HEK293 (cell line): ENCODE data around the gene SLC10A4.

Experiments used
- CTCF ChIA-PET: fragments of 350-600 bp; formaldehyde crosslinking; extraction: SDS; loops from one replicate; lab custom pipeline; 2021; ENCODE audit warnings: antibody characterized with exemption; lab: Yijun Ruan, JAX
- POLR2A ChIA-PET: fragments of 300-600 bp; formaldehyde crosslinking; extraction: SDS; loops from one replicate; lab custom pipeline; 2020; ENCODE audit warnings: antibody characterized with exemption, inconsistent platforms; lab: Yijun Ruan, JAX
- H3K27ac ChIP-seq: fragments of 200-500 bp; sonication (Bioruptor generic); 2 replicates; pipeline ENCODE4 v1.5.1; 2014; ENCODE audit warnings: low read depth, low read length, control low read depth, inconsistent platforms; ENCODE audit errors: extremely low read depth
- H3K36me3 ChIP-seq, 2 experiments: fragments of 200-500 bp in 1 of 2; sonication (Bioruptor generic) in 1 of 2; 1 replicate in 1 of 2; 2 replicates in 1 of 2; pipeline ENCODE4 v1.5.1; 2014 to 2017; ENCODE audit warnings: inconsistent platforms in 2 of 2, low read length in 2 of 2; ENCODE audit not compliant: control insufficient read depth in 2 of 2, insufficient read depth in 1 of 2
- H3K4me1 ChIP-seq: fragments of 200-500 bp; sonication (Bioruptor generic); 2 replicates; pipeline ENCODE4 v1.5.1; 2014; ENCODE audit warnings: mild to moderate bottlenecking, low read length, inconsistent platforms; ENCODE audit not compliant: control insufficient read depth, insufficient read depth
- H3K4me3 ChIP-seq: 2 replicates; pipeline ENCODE4 v1.5.1; 2011; ENCODE audit warnings: low read depth, mild to moderate bottlenecking, control low read depth, low read length, moderate library complexity
- H3K9me3 ChIP-seq: fragments of 200-500 bp; sonication (Bioruptor generic); 2 replicates; pipeline ENCODE4 v1.5.1; 2014; ENCODE audit warnings: low read depth, low read length, inconsistent platforms; ENCODE audit not compliant: control insufficient read depth, insufficient read depth
- EGR2 ChIP-seq: fragments of 450-650 bp; formaldehyde crosslinking; IDR thresholded peaks from 2 replicates; pipeline ENCODE4 v1.5.1; 2016; ENCODE audit warnings: low read depth, missing biosample characterization, missing genetic modification characterization
- GFI1B ChIP-seq: fragments of 450-650 bp; formaldehyde crosslinking; IDR thresholded peaks from 2 replicates; pipeline ENCODE4 v1.5.1; 2016; ENCODE audit warnings: missing biosample characterization, missing genetic modification characterization
- GLIS1 ChIP-seq: fragments of 450-650 bp; formaldehyde crosslinking; IDR thresholded peaks from 2 replicates; pipeline ENCODE4 v1.5.1; 2016; ENCODE audit warnings: missing biosample characterization, missing genetic modification characterization
- KLF10 ChIP-seq: fragments of 450-650 bp; IDR thresholded peaks from 2 replicates; pipeline ENCODE4 v1.5.1; 2018; ENCODE audit warnings: missing biosample characterization, mild to moderate bottlenecking, missing genetic modification characterization
- KLF8 ChIP-seq: fragments of 450-650 bp; formaldehyde crosslinking; IDR thresholded peaks from 2 replicates; pipeline ENCODE4 v1.5.1; 2016; ENCODE audit warnings: missing biosample characterization, missing genetic modification characterization
- PRDM6 ChIP-seq: fragments of 450-650 bp; formaldehyde crosslinking; IDR thresholded peaks from 2 replicates; pipeline ENCODE4 v1.5.1; 2017; ENCODE audit warnings: missing biosample characterization, missing genetic modification characterization
- ZBTB17 ChIP-seq: fragments of 450-650 bp; formaldehyde crosslinking; IDR thresholded peaks from 2 replicates; pipeline ENCODE4 v1.5.1; 2016; ENCODE audit warnings: missing biosample characterization, missing genetic modification characterization
- ZFHX2 ChIP-seq: fragments of 450-650 bp; formaldehyde crosslinking; conservative IDR thresholded peaks from 2 replicates; pipeline ENCODE4 v1.5.1; 2016; ENCODE audit warnings: missing biosample characterization, missing genetic modification characterization
- ZNF10 ChIP-seq: fragments of 450-650 bp; formaldehyde crosslinking; IDR thresholded peaks from 2 replicates; pipeline ENCODE4 v1.5.1; 2017; ENCODE audit warnings: missing biosample characterization, missing genetic modification characterization
- ZNF133 ChIP-seq: fragments of 450-650 bp; formaldehyde crosslinking; IDR thresholded peaks from 2 replicates; pipeline ENCODE4 v1.5.1; 2016; ENCODE audit warnings: missing biosample characterization, missing genetic modification characterization
- ZNF155 ChIP-seq: fragments of 450-650 bp; formaldehyde crosslinking; IDR thresholded peaks from 2 replicates; pipeline ENCODE4 v1.5.1; 2016; ENCODE audit warnings: missing biosample characterization, missing genetic modification characterization
- ZNF214 ChIP-seq: fragments of 450-650 bp; formaldehyde crosslinking; IDR thresholded peaks from 2 replicates; pipeline ENCODE4 v1.5.1; 2017; ENCODE audit warnings: missing biosample characterization, mild to moderate bottlenecking, missing genetic modification characterization, borderline replicate concordance
- ZNF335 ChIP-seq: fragments of 450-650 bp; formaldehyde crosslinking; conservative IDR thresholded peaks from 2 replicates; pipeline ENCODE4 v1.5.1; 2016; ENCODE audit warnings: missing biosample characterization, missing genetic modification characterization
- ZNF350 ChIP-seq: fragments of 450-650 bp; formaldehyde crosslinking; IDR thresholded peaks from 2 replicates; pipeline ENCODE4 v1.5.0; 2017; ENCODE audit warnings: missing biosample characterization, mild to moderate bottlenecking, missing genetic modification characterization
- ZNF426 ChIP-seq: fragments of 450-650 bp; formaldehyde crosslinking; IDR thresholded peaks from 2 replicates; pipeline ENCODE4 v1.5.1; 2017; ENCODE audit warnings: missing biosample characterization, missing genetic modification characterization, mild to moderate bottlenecking, inconsistent platforms, moderate library complexity
- ZNF48 ChIP-seq: fragments of 450-650 bp; formaldehyde crosslinking; IDR thresholded peaks from 2 replicates; pipeline ENCODE4 v1.5.1; 2016; ENCODE audit warnings: missing biosample characterization, missing genetic modification characterization
- ZNF501 ChIP-seq: fragments of 450-650 bp; formaldehyde crosslinking; IDR thresholded peaks from 2 replicates; pipeline ENCODE4 v1.5.1; 2016; ENCODE audit warnings: missing biosample characterization, missing genetic modification characterization
- ZNF600 ChIP-seq: fragments of 450-650 bp; formaldehyde crosslinking; IDR thresholded peaks from 2 replicates; pipeline ENCODE4 v1.5.1; 2016; ENCODE audit warnings: missing biosample characterization, missing genetic modification characterization
- ZNF621 ChIP-seq: fragments of 450-650 bp; formaldehyde crosslinking; IDR thresholded peaks from 2 replicates; pipeline ENCODE4 v1.5.1; 2017; ENCODE audit warnings: missing biosample characterization, missing genetic modification characterization
- ZNF623 ChIP-seq: fragments of 450-650 bp; formaldehyde crosslinking; IDR thresholded peaks from 2 replicates; pipeline ENCODE4 v1.5.1; 2016; ENCODE audit warnings: missing biosample characterization, missing genetic modification characterization
- ZNF677 ChIP-seq: fragments of 450-650 bp; IDR thresholded peaks from 2 replicates; pipeline ENCODE4 v1.5.0; 2018; ENCODE audit warnings: missing biosample characterization, mild to moderate bottlenecking, missing genetic modification characterization, moderate library complexity
- ZXDB ChIP-seq: fragments of 450-650 bp; formaldehyde crosslinking; IDR thresholded peaks from 2 replicates; pipeline ENCODE4 v1.5.1; 2016; ENCODE audit warnings: missing biosample characterization, missing genetic modification characterization
- TF ChIP-seq, protein P1 (sequence below): fragments of 450-650 bp; formaldehyde crosslinking; IDR thresholded peaks from 2 replicates; pipeline ENCODE4 v1.5.1; 2017; ENCODE audit warnings: missing biosample characterization, missing genetic modification characterization
- TF ChIP-seq, protein P2 (sequence below): fragments of 450-650 bp; IDR thresholded peaks from 2 replicates; pipeline ENCODE4 v1.5.1; 2018; ENCODE audit warnings: missing biosample characterization, mild to moderate bottlenecking, missing genetic modification characterization

Gene SLC10A4

GRCh38 chr4:48467442-48467841, 15.7 kb upstream of the SLC10A4 start:
- ChIA-PET POLR2A (no interaction called here), CTCF (no interaction called here)
- H3K4me3 ChIP-seq = no peak overlapping the region
- no peaks in the 10 kb centered on the region for H3K9me3 ChIP-seq
- H3K4me1 ChIP-seq = no peaks in the 10 kb centered on the region
- no peak overlapping the region for H3K27ac ChIP-seq
- no peaks in the 10 kb centered on the region for H3K36me3 ChIP-seq
- TF ChIP-seq GLIS1 (tag by site-specific recombination) (0 out of 2 replicates have a peak, but pooled peaks have one; percentile 28), ZNF621 (tag by site-specific recombination) (no peak)

DNA sequence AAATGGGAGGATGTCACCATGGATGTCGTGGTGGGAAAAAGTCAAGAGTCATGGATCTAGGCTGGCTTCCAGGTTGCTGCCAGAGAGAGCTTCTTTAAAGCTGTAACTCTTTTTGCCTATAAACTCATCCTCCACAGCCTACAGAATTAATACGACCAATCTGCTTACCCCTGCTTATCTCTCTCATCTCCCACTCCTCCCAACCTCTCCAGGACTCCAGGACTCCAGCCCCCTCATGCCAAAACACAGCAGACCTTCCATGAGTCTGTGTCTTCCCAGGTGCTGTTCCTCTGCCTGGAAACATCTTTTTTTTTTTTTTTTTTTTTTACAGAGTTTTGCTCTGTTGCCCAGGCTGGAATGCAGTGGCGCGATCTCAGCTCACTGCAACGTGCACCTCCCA, 15.3 kb upstream of the SLC10A4 start:
- Histone ChIP-seq H3K4me3 (no peak overlapping the region), H3K4me1 (no peaks in the 10 kb centered on the region), H3K9me3 (no peaks in the 10 kb centered on the region), H3K27ac (no peak overlapping the region), H3K36me3 (no peaks in the 10 kb centered on the region)
- ChIA-PET CTCF (no interaction called here), POLR2A (no interaction called here)
- TF ChIP-seq EGR2 (tag by site-specific recombination) (peak; percentile 83), KLF10 (tag by site-specific recombination) (no peak), GFI1B (tag by site-specific recombination) (no peak), ZFHX2 (tag by site-specific recombination) (peak; percentile 69)

- H3K9me3 ChIP-seq = no peaks in the 10 kb centered on the region
- no peaks in the 10 kb centered on the region for H3K36me3 ChIP-seq
- H3K4me3 ChIP-seq = no peak overlapping the region
- TF ChIP-seq KLF8 (tag by site-specific recombination) (no peak), ZNF133 (tag by site-specific recombination) (no peak), ZNF677 (tag by site-specific recombination) (no peak), ZNF48 (no peak), ZNF155 (tag by site-specific recombination) (no peak), ZNF214 (tag by site-specific recombination) (no peak), ZXDB (no peak)
- TF ChIP-seq, protein P1, sequence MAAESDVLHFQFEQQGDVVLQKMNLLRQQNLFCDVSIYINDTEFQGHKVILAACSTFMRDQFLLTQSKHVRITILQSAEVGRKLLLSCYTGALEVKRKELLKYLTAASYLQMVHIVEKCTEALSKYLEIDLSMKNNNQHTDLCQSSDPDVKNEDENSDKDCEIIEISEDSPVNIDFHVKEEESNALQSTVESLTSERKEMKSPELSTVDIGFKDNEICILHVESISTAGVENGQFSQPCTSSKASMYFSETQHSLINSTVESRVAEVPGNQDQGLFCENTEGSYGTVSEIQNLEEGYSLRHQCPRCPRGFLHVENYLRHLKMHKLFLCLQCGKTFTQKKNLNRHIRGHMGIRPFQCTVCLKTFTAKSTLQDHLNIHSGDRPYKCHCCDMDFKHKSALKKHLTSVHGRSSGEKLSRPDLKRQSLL = no peak
- TF ChIP-seq, all 188 proteins: peak for 0
- Histone ChIP-seq H3K27ac (no peak overlapping the region), H3K4me1 (no peaks in the 10 kb centered on the region)
- POLR2A ChIA-PET = no interaction called here
- CTCF ChIA-PET = interaction anchor here (1.0 kb wide), 1 partner anchor 154 kb away, joined by 3 read pairs; no protein-coding TSS in a partner anchor
Observed at GRCh38 chr4:48470137-48470536, 13.0 kb upstream of the SLC10A4 start.

DNA sequence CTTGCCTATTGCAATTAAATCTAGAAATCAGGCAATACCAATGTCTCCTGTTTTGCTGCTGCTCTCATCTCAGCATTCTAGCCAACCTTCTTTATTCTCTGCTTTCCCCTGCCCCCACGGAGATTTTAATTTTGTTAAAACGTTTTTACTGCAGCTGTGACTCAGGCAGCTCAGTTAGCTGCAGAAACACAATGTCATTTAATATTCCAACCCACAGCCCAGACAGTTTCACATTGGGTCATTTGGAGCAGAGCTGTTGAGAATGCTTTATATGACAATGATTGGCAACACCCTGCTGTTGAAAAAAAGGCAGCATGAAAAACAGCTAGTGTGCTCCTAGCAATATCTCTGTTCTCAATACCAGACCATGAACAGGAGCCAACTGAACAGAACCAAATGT, 12.6 kb upstream of the SLC10A4 start:
- POLR2A ChIA-PET = no interaction called here
- no peaks in the 10 kb centered on the region for H3K9me3 ChIP-seq
- no peak for TF ChIP-seq ZNF623 (tag by site-specific recombination)
- 0 out of 2 replicates have a peak, but pooled peaks have one; percentile 14 for TF ChIP-seq ZBTB17 (tag by site-specific recombination)
- TF ChIP-seq PRDM6 (tag by site-specific recombination) = peak; percentile 49; the same call in 1 of the 2 replicates
- no peak for TF ChIP-seq ZNF501
- TF ChIP-seq, protein P2, sequence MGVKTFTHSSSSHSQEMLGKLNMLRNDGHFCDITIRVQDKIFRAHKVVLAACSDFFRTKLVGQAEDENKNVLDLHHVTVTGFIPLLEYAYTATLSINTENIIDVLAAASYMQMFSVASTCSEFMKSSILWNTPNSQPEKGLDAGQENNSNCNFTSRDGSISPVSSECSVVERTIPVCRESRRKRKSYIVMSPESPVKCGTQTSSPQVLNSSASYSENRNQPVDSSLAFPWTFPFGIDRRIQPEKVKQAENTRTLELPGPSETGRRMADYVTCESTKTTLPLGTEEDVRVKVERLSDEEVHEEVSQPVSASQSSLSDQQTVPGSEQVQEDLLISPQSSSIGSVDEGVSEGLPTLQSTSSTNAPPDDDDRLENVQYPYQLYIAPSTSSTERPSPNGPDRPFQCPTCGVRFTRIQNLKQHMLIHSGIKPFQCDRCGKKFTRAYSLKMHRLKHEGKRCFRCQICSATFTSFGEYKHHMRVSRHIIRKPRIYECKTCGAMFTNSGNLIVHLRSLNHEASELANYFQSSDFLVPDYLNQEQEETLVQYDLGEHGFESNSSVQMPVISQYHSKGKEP (tag by site-specific recombination) = peak; percentile 97
- TF ChIP-seq ZNF426 (tag by site-specific recombination) = no peak
- TF ChIP-seq ZNF335 (tag by site-specific recombination) = peak; percentile 57; the same call in 1 of the 2 replicates
- TF ChIP-seq GLIS1 (tag by site-specific recombination) = peak; percentile 75
- TF ChIP-seq ZNF10 = 0 out of 2 replicates have a peak, but pooled peaks have one; percentile 75
- no peak for TF ChIP-seq ZNF350
- TF ChIP-seq ZNF600 (tag by site-specific recombination) = 0 out of 2 replicates have a peak, but pooled peaks have one; percentile 48
- TF ChIP-seq, all 188 proteins: peak for 7
- no peak overlapping the region for H3K27ac ChIP-seq
- H3K36me3 ChIP-seq = no peaks in the 10 kb centered on the region
- CTCF ChIA-PET = no interaction called here
- no peaks in the 10 kb centered on the region for H3K4me1 ChIP-seq
- H3K4me3 ChIP-seq = no peak overlapping the region
